ENCODE measurements around the gene BCL2L1.

Gene BCL2L1

DNA sequence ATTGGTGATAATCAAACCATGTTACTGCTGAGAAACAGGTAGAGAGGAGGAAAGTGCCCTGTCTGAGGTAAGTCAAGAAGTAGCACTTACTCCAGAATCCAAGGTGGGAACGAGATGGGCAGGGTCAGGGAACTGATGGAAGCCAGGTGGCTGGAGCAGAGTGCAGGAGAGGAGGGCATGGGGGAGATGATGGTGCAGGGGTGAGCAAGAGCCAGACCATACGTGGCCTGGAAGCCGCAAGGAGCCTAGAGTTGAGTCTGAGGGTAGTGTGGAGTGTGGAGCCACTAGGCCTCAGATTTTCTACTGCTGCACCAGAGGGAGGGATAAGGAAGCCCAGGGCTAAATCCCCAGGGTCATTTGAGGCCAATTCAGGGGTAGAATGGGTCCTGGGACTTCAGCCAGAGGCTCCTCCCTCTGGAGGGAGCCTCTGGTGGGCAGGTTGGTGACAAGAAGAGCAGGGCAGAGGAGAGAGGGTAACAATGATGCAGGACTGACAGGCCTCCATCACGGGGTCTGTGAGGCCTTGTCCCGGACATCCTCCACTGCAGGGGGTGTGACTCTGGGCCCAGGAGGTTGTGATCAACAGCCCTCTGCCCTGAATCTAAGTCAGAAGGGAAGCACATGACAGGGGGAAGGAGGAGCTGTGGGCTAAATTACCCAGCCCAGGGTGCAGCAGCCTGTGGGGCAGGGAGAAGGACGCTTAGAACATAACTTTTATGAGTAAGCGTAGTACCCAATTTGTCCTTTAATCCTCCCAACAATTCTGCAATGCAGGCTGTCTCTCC is 56.2 kb downstream of the BCL2L1 start:
- H3K9me3 ChIP-seq (ENCODE audit: control insufficient read depth in 2 of 2, low read length in 2 of 2) = no peaks in the 10 kb centered on the region
- H3K27ac ChIP-seq (ENCODE audit: low read depth in 2 of 2, low read length in 2 of 2) = peak overlapping the region; percentile 88 to 92
- peak overlapping the region in 1 of 2 donors; percentile 37 for H3K4me3 ChIP-seq (ENCODE audit: low read length in 2 of 2)
- H3K36me3 ChIP-seq (ENCODE audit: control insufficient read depth in 2 of 2, insufficient read depth in 2 of 2, low read length in 2 of 2) = peaks cover 15 to 17% of the 10 kb centered on the region in 2 donors
- H3K9ac ChIP-seq (ENCODE audit: low read depth in 1 of 2, low read length in 2 of 2) = peak overlapping the region; percentile 49 to 68
- peaks cover 76 to 77% of the 10 kb centered on the region in 2 donors for H3K4me1 ChIP-seq (ENCODE audit: control insufficient read depth in 2 of 2, insufficient read depth in 2 of 2, low read length in 2 of 2)
- no peaks in the 10 kb centered on the region for H3K27me3 ChIP-seq (ENCODE audit: control insufficient read depth in 2 of 2, insufficient read depth in 2 of 2, low read length in 2 of 2)

DNA sequence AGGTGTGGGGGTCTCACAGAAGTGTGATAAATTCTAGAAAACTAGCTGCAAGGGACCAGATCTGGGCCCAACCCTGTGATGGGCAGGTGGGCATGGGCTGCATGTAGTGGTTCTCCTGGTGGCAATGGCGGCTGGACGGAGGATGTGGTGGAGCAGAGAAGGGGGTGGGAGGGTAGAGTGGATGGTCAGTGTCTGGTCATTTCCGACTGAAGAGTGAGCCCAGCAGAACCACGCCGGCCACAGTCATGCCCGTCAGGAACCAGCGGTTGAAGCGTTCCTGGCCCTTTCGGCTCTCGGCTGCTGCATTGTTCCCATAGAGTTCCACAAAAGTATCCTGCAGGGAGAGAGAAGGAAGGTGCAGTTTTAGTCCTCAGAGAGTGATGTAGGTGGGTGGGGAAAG is 56.9 kb downstream of the BCL2L1 start:
- Histone ChIP-seq H3K9me3 (ENCODE audit: control insufficient read depth in 2 of 2, low read length in 2 of 2) (no peaks in the 10 kb centered on the region), H3K4me3 (ENCODE audit: low read length in 2 of 2) (no peak overlapping the region), H3K4me1 (ENCODE audit: control insufficient read depth in 2 of 2, insufficient read depth in 2 of 2, low read length in 2 of 2) (peaks cover 69 to 74% of the 10 kb centered on the region in 2 donors), H3K27me3 (ENCODE audit: control insufficient read depth in 2 of 2, insufficient read depth in 2 of 2, low read length in 2 of 2) (no peaks in the 10 kb centered on the region), H3K9ac (ENCODE audit: low read depth in 1 of 2, low read length in 2 of 2) (peak overlapping the region in 1 of 2 donors; percentile 49), H3K36me3 (ENCODE audit: control insufficient read depth in 2 of 2, insufficient read depth in 2 of 2, low read length in 2 of 2) (peaks cover 15 to 17% of the 10 kb centered on the region in 2 donors), H3K27ac (ENCODE audit: low read depth in 2 of 2, low read length in 2 of 2) (peak overlapping the region; percentile 88 to 92)

DNA sequence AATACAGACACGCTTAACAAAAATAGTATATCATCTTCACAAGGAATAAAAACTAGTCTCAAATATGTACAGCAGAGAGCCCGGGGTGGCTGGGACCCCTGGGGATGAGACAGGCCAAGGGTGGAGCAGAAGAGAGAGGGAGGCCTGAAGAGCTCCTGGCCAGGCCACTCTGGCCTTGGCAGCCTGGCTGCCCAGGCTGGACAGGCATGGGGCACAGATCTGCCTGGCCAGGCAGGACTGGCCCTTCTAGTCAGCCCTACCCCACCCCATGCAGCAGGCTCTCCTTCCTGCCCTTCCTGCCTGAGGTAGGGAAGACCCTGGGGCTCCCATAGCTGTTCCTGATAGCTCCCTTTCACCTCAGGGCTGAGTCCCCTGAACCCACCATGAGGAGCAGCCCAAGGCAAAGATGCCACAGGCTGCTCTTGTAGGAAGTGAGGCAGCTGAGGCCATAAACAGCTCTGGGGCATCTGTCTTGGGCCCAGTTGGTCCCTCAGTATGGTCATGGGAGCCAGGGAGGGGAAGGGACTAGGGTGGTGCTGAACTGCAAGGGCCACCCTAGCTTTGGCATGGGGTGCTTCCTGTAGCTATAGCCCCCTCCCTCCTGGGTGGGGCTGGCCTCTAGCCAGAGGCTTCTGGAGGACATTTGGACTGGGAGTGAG is 57.8 kb downstream of the BCL2L1 start:
- Histone ChIP-seq H3K9ac (ENCODE audit: low read depth in 1 of 2, low read length in 2 of 2) (peak overlapping the region; percentile 31 to 34), H3K27ac (ENCODE audit: low read depth in 2 of 2, low read length in 2 of 2) (peak overlapping the region; percentile 88 to 92), H3K27me3 (ENCODE audit: control insufficient read depth in 2 of 2, insufficient read depth in 2 of 2, low read length in 2 of 2) (no peaks in the 10 kb centered on the region), H3K36me3 (ENCODE audit: control insufficient read depth in 2 of 2, insufficient read depth in 2 of 2, low read length in 2 of 2) (peaks cover 15 to 17% of the 10 kb centered on the region in 2 donors), H3K4me3 (ENCODE audit: low read length in 2 of 2) (peak overlapping the region in 1 of 2 donors; percentile 37), H3K9me3 (ENCODE audit: control insufficient read depth in 2 of 2, low read length in 2 of 2) (no peaks in the 10 kb centered on the region), H3K4me1 (ENCODE audit: control insufficient read depth in 2 of 2, insufficient read depth in 2 of 2, low read length in 2 of 2) (peaks cover 60 to 66% of the 10 kb centered on the region in 2 donors)

DNA sequence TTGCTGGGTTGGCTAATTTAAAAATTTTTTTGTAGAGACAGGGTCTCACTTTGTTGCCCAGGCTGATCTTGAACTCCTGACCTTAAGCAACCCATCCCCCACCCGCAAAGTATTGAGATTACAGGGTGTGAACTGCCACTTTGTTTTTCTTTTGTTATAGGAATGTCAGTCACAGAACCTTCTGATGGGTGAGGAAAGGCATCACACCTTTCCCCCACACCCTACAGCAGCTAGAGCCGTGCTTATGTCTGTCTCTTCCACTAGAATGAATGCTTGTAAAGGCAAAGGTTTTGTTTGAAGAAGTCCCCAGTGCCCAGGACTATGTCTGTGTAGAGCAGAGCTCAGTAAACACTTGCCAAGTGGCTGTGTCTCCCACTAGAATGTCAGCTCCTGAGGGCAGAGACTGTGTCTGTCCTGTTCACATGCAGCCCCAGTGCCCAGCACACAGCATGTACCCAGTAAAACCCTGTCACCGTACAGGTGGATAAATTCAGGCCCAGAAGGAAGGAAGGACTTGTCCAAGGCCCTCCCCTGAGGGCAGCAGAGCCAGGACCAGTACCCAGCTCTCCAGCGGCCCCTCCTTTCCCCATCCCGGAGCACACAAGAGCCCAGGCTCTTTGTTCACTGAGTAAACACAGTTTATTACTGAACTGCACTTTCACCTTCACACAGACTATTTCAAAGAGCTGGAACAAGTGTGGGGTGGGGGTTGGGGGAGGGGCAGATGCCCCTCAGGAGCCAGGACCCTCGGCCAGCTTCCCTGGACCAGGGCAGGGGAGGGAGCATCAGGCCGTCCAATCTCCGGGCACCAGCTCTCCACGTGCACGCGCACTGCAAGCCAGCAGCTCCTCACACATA is 58.6 kb downstream of the BCL2L1 start:
- peak overlapping the region; percentile 88 to 92 for H3K27ac ChIP-seq (ENCODE audit: low read depth in 2 of 2, low read length in 2 of 2)
- peak overlapping the region; percentile 56 to 70 for H3K9ac ChIP-seq (ENCODE audit: low read depth in 1 of 2, low read length in 2 of 2)
- H3K4me1 ChIP-seq (ENCODE audit: control insufficient read depth in 2 of 2, insufficient read depth in 2 of 2, low read length in 2 of 2) = peaks cover 57 to 61% of the 10 kb centered on the region in 2 donors

DNA sequence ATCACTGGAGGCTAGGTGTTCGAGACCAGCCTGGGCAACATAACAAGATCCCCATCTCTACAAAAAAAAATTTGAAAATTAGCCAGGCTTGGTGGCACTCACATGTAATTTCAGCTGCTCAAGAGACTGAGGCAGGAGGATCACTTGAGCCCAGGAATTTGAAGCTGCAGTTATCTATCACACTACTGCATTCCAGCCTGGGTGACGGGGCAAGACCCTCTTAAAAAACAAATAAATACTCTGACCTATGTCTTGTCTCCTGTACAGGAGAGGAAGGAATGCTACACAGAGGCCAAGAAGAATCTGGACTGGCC is 59.2 kb downstream of the BCL2L1 start:
- peak overlapping the region in 1 of 2 donors; percentile 70 for H3K9ac ChIP-seq (ENCODE audit: low read depth in 1 of 2, low read length in 2 of 2)
- no peaks in the 10 kb centered on the region for H3K27me3 ChIP-seq (ENCODE audit: control insufficient read depth in 2 of 2, insufficient read depth in 2 of 2, low read length in 2 of 2)
- peaks cover 57 to 61% of the 10 kb centered on the region in 2 donors for H3K4me1 ChIP-seq (ENCODE audit: control insufficient read depth in 2 of 2, insufficient read depth in 2 of 2, low read length in 2 of 2)
- no peak overlapping the region for H3K4me3 ChIP-seq (ENCODE audit: low read length in 2 of 2)
- peak overlapping the region; percentile 88 to 92 for H3K27ac ChIP-seq (ENCODE audit: low read depth in 2 of 2, low read length in 2 of 2)
- H3K9me3 ChIP-seq (ENCODE audit: control insufficient read depth in 2 of 2, low read length in 2 of 2) = no peaks in the 10 kb centered on the region
- H3K36me3 ChIP-seq (ENCODE audit: control insufficient read depth in 2 of 2, insufficient read depth in 2 of 2, low read length in 2 of 2) = peaks cover 15 to 17% of the 10 kb centered on the region in 2 donors

More for the DNA sequence above, 58.6 kb downstream of the BCL2L1 start:
- Histone ChIP-seq H3K9me3 (ENCODE audit: control insufficient read depth in 2 of 2, low read length in 2 of 2) (no peaks in the 10 kb centered on the region), H3K27me3 (ENCODE audit: control insufficient read depth in 2 of 2, insufficient read depth in 2 of 2, low read length in 2 of 2) (no peaks in the 10 kb centered on the region), H3K4me3 (ENCODE audit: low read length in 2 of 2) (no peak overlapping the region), H3K36me3 (ENCODE audit: control insufficient read depth in 2 of 2, insufficient read depth in 2 of 2, low read length in 2 of 2) (peaks cover 15 to 17% of the 10 kb centered on the region in 2 donors)

DNA sequence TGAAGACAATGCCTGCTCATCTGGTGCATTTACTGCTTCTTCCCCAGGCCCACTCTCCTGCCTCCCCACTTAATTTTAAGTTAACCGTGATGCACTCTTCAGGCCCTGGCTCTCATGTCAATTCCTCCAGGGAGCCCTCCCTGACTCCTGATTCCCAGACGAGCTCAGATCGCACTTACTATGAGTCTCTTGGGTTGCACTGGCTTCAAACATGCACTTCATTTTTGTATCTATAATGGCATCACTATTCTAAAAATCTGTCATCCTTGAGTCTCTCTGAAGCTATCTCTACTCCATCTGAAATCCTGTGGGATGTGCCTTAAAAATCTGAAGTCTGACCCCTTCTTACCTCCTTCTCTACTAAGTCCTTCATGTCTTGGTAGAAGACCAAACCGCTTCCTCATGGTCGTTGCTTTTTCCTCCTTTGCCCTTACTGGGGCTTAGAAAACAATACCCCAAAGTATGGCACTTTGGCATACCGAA is 60.3 kb downstream of the BCL2L1 start:
- Histone ChIP-seq H3K4me1 (ENCODE audit: control insufficient read depth in 2 of 2, insufficient read depth in 2 of 2, low read length in 2 of 2) (peaks cover 49 to 55% of the 10 kb centered on the region in 2 donors), H3K4me3 (ENCODE audit: low read length in 2 of 2) (peak overlapping the region in 1 of 2 donors; percentile 70), H3K9ac (ENCODE audit: low read depth in 1 of 2, low read length in 2 of 2) (peak overlapping the region; percentile 54 to 73)

DNA sequence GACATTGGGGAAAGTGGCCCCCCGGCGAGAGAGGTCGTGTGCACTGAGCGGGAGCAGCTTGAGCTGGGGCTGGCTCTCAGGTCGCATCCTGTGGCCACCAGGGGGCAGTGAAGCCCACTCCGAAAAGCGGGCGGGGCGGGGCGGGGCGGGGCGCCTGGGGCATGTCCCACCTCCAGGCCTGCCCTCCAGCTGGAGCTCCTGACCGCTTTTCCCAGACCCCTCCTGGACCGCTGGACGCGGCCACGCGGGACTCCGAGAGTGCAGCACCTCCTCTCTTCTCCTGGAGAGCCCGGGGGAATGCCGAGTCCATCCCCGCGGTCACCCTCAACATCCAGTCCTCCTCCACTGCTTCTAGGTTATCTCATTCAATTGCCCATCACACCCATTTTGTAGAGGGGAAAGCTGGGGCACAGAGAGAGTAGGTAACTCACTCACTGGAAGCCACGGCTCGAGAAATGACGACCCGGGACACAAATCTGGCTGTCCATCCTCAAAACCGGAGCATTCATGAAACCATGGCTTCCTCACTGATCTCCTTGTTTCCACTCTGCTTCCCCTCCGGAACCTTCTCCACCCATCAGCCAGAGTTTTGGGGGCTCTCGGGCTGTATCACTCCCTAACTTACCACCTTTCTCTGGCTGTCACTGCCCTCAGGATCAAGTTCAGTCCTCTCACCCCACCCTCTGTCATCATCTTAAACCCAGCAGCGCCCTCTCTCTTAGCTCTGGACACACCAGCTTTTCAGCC is 60.9 kb downstream of the BCL2L1 start:
- H3K9me3 ChIP-seq (ENCODE audit: control insufficient read depth in 2 of 2, low read length in 2 of 2) = no peaks in the 10 kb centered on the region
- peak overlapping the region; percentile 73 to 75 for H3K9ac ChIP-seq (ENCODE audit: low read depth in 1 of 2, low read length in 2 of 2)
- peak overlapping the region; percentile 61 to 73 for H3K27ac ChIP-seq (ENCODE audit: low read depth in 2 of 2, low read length in 2 of 2)
- no peaks in the 10 kb centered on the region for H3K27me3 ChIP-seq (ENCODE audit: control insufficient read depth in 2 of 2, insufficient read depth in 2 of 2, low read length in 2 of 2)
- H3K36me3 ChIP-seq (ENCODE audit: control insufficient read depth in 2 of 2, insufficient read depth in 2 of 2, low read length in 2 of 2) = peaks cover 15 to 17% of the 10 kb centered on the region in 2 donors
- peaks cover 44 to 50% of the 10 kb centered on the region in 2 donors for H3K4me1 ChIP-seq (ENCODE audit: control insufficient read depth in 2 of 2, insufficient read depth in 2 of 2, low read length in 2 of 2)
- H3K4me3 ChIP-seq (ENCODE audit: low read length in 2 of 2) = peak overlapping the region; percentile 55 to 71

More for the DNA sequence above, 60.3 kb downstream of the BCL2L1 start:
- peak overlapping the region; percentile 61 to 73 for H3K27ac ChIP-seq (ENCODE audit: low read depth in 2 of 2, low read length in 2 of 2)
- no peaks in the 10 kb centered on the region for H3K27me3 ChIP-seq (ENCODE audit: control insufficient read depth in 2 of 2, insufficient read depth in 2 of 2, low read length in 2 of 2)
- no peaks in the 10 kb centered on the region for H3K9me3 ChIP-seq (ENCODE audit: control insufficient read depth in 2 of 2, low read length in 2 of 2)
- H3K36me3 ChIP-seq (ENCODE audit: control insufficient read depth in 2 of 2, insufficient read depth in 2 of 2, low read length in 2 of 2) = peaks cover 15 to 17% of the 10 kb centered on the region in 2 donors

DNA sequence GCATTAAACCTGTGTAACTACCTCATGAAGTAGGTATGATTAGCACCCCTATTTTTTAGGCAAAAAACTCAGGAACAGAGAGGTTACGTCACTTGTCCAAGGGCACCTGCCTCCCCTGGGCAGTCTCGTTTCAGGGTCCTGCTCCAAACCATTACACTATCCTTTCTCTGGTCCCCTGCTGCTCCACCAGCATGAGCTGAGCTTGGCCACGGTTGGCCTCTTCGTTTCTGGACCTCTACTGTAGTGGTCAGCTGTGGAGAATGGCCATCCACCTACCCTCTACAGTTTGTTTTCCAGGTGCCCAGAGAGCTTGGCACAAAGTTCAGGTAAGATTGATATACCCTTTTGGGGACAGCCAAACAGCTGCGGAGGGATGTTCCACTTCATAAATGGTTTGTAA is 68.1 kb downstream of the BCL2L1 start:
- Histone ChIP-seq H3K27ac (ENCODE audit: low read depth in 2 of 2, low read length in 2 of 2) (no peak overlapping the region), H3K9me3 (ENCODE audit: control insufficient read depth in 2 of 2, low read length in 2 of 2) (no peaks in the 10 kb centered on the region), H3K27me3 (ENCODE audit: control insufficient read depth in 2 of 2, insufficient read depth in 2 of 2, low read length in 2 of 2) (no peaks in the 10 kb centered on the region), H3K36me3 (ENCODE audit: control insufficient read depth in 2 of 2, insufficient read depth in 2 of 2, low read length in 2 of 2) (no peaks in the 10 kb centered on the region), H3K9ac (ENCODE audit: low read depth in 1 of 2, low read length in 2 of 2) (no peak overlapping the region), H3K4me1 (ENCODE audit: control insufficient read depth in 2 of 2, insufficient read depth in 2 of 2, low read length in 2 of 2) (no peaks in the 10 kb centered on the region), H3K4me3 (ENCODE audit: low read length in 2 of 2) (no peak overlapping the region)

DNA sequence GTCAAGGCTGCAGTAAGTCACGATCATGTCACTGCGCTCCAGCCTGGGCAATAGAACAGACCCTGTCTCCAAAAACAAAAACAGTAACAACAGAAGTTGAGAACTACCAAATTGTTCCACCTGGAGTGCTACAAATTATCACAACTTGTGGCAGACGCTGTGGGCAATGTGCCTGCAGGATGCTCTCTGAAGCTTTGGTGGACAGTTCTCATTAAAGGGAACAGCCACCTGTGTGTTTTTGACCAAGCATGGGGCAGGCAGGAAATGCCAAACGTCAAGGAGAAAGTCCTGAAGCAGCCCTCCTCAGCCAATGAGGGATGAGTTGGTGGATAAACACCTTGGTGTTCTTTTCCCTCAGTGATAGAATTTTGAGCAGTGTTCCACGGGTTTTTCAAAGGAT is 69.1 kb downstream of the BCL2L1 start:
- Histone ChIP-seq H3K4me1 (ENCODE audit: control insufficient read depth in 2 of 2, insufficient read depth in 2 of 2, low read length in 2 of 2) (no peaks in the 10 kb centered on the region), H3K27me3 (ENCODE audit: control insufficient read depth in 2 of 2, insufficient read depth in 2 of 2, low read length in 2 of 2) (no peaks in the 10 kb centered on the region), H3K36me3 (ENCODE audit: control insufficient read depth in 2 of 2, insufficient read depth in 2 of 2, low read length in 2 of 2) (no peaks in the 10 kb centered on the region), H3K4me3 (ENCODE audit: low read length in 2 of 2) (no peak overlapping the region), H3K9me3 (ENCODE audit: control insufficient read depth in 2 of 2, low read length in 2 of 2) (no peaks in the 10 kb centered on the region), H3K9ac (ENCODE audit: low read depth in 1 of 2, low read length in 2 of 2) (no peak overlapping the region), H3K27ac (ENCODE audit: low read depth in 2 of 2, low read length in 2 of 2) (no peak overlapping the region)

Measured in mucosa of rectum (tissue), 2 donors.